NCI-H510A treated with DMSO at 0.1 percent for 48 hours (cell line): ENCODE data around the gene FAM110A.
"Not testable (repeated sequence)": the region's sequence is repeated elsewhere in the genome, so short reads cannot be mapped to it uniquely, and the experiment has no call there.

ENCODE experiments used
- DNase-seq: peaks from one replicate; lab custom pipeline; 2025; lab: John Stamatoyannopoulos, UW

Gene FAM110A

DNA sequence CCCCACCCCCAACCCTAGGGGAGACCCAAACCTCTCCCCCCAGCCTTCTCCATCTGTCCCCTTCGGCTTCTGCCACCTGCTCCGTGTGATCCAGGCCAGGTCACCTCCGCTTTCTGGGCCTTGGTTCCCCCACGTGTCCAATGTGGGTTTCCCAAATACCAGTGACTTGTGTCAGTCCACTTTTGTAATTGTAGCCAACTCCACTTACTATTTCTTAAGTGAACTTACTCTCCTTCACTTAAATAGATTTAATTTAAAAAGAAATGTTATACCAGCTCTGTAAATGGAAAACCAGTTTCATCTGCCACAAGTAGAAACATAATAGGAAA, 10.0 kb upstream of the FAM110A start:
- DNase-seq, result no peak

DNA sequence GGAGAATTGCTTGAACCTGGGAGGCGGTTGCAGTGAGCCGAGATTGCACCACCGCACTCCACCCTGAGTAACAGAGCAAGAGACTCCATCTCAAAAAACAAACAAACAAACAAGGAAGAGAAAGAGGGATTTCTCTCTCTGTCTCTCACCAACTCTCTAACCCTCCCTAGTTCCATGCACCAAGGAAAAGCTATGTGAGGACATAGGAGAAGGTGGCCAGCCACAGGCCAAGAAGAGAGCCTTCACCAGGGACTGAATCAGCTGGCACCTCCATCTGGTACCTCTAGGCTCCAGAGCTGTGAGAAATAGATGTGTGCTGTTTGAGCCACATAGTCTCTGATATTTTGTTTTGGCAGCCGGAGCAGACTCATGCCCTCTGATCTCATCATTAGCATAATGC, 9.0 kb upstream of the FAM110A start:
- DNase-seq, result no peak

DNA sequence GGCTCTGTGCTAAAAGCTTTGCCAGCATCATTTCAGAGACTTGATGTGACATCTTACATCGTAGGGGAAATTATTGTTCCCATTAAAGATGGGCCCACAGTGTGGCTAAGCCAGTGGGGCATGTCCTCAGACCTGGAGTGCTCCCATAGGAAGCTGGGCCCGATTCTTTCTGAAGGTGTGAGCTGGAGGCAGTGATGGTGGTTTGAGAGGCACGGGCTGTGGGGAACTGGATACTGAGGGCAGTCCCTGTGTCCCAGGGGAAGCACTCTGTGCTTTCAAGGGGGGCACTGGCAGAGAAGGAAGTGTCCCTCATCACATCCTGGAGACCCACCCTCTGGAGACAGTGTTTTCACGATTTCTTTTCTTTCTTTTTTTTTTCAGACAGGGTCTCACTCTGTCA, 8.6 kb upstream of the FAM110A start:
- no peak for DNase-seq

- DNase-seq, result no peak
These were observed 7.6 kb upstream of the FAM110A start for GRCh38 chr20:825710-826421.

DNA sequence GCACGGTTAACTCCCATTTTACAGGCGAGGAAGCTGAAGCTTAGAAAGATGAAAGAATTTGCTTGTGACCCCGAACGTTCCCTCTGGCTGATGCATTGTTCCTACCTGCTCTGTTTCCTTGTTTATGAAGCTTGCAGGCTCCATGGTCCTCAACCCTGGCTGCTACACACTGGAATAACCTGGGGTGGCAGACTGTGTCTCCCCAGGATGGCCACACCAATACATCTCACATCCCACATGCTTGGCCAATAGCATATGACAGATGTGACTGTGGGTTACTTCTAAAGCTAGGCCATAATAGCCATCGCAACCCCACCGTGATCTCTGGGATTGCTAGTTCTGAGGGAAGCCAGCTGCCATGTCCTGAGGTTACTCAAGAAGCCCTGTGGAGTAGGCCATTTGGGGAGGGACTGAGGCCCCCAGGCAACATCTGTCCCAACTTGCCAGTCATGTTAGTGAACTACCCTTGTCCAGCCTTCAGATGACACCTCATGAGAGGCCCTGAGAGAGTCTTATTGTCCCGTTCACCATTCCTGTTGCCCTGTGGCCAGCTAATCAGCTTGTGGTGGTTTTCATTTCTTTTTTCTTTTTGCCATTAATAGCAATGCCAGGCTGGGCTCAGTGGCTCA, 6.7 kb upstream of the FAM110A start:
- no peak for DNase-seq

DNA sequence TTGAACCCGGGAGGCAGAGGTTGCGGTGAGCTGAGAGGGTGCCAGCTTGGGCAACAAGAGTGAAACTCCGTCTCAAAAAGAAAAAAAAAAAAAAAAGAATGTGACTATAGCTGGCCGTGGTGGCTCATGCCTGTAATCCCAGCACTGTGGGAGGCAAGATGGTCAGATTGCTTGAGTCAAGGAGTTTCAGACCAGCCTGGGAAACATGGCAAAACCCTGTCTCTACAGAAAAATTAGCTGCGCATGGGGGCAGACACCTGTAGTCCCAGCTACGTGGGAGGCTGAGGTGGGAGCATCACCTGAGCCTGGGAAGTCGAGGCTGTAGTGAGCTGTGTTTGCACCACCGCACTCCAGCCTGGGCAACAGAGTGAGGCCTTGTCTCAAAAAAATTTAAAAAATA, 5.5 kb upstream of the FAM110A start:
- not testable (repeated sequence) for DNase-seq

DNA sequence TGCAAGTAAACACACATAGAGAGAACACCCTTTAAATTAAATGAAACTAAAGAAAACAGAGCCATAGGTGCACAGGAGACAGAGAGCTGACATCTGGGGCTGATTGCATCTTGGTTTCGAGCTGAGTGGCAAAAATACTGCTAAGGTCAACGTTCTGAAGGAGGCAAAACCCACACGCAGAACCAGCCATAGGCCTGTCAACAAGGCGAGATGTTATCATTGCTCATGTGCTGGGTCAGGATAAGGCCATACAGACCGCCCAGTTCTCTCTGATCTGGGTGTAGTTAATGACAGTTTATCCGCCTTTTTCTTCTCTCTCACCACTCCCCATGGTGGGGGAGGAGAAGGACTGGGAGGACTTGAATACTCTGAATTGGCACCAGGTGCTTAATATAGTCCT, 4.5 kb upstream of the FAM110A start:
- DNase-seq, result no peak

DNA sequence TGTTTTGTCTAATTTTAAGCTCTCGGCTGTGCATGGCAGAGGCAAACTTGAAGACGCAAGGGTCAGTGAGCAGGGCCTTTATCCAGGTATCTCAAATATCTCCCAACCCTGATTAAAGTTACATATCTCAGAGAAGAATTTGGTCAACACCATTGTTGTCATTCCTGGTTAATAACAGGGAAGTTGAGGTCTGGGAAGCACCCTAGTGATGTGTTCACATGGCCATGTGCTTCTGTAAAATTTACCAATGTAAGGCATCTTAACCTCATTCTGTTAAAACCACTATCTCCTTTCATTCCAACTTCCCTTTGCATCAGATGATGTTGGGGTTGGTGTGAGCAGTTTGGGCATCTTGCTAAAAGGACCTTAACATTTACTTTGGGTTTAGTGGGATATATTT, 4.0 kb upstream of the FAM110A start:
- no peak for DNase-seq

- DNase-seq, result no peak
These were observed 3.4 kb upstream of the FAM110A start for GRCh38 chr20:830011-830521.

- no peak for DNase-seq
These were observed 2.3 kb upstream of the FAM110A start for GRCh38 chr20:831251-831650.

- DNase-seq, result no peak
These were observed 1.6 kb upstream of the FAM110A start for GRCh38 chr20:831956-832355.

GRCh38 chr20:833121-833449, 430 bp upstream of the FAM110A start:
- DNase-seq, result no peak

- DNase-seq, result no peak
These were observed 734 bp downstream of the FAM110A start for GRCh38 chr20:834151-834746.

- no peak for DNase-seq
These were observed 2.1 kb downstream of the FAM110A start for GRCh38 chr20:835608-836045.

DNA sequence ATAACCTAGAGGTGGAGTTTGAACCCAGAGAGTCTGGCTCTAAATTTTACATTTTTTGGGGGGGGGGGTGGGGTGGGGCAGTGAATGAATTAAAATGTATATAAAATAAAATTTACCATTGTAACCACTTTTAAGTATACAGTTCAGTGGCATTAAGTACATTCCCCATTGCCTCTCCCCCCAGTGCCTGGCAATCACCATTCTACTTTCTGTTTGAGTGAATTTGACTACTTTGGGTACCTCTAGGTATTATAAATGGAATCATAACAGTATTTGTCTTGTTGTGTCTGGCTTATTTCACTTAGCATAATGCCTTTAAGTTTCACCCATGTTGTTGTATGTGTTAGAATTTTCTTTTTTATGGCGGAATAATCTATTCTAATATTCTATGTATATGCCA, 2.7 kb downstream of the FAM110A start:
- DNase-seq, result no peak

- no peak for DNase-seq
These were observed 5.5 kb downstream of the FAM110A start for GRCh38 chr20:839015-839414.

GRCh38 chr20:839626-840025, 6.1 kb downstream of the FAM110A start:
- DNase-seq, result no peak

- DNase-seq, result no peak
These were observed 7.0 kb downstream of the FAM110A start for GRCh38 chr20:840503-840857.

- peak; percentile 19 for DNase-seq
These were observed 7.5 kb downstream of the FAM110A start for GRCh38 chr20:840858-841567.

GRCh38 chr20:841568-842546, 8.3 kb downstream of the FAM110A start:
- DNase-seq, result peak; percentile 60

GRCh38 chr20:842547-842940, 9.0 kb downstream of the FAM110A start:
- no peak for DNase-seq

GRCh38 chr20:843912-844311, 10.4 kb downstream of the FAM110A start:
- DNase-seq, result no peak
